AG09319 (cell line): Measurements from ENCODE around the gene TRA2A.

Experiments
- DNase-seq: peaks from one replicate; pipeline ENCODE4 v3.0.0-alpha.2; 2010; ENCODE audit warnings: low read depth; ENCODE audit errors: extremely low read depth
- CTCF ChIP-seq: IDR thresholded peaks from 2 replicates; pipeline ENCODE4 v1.5.1; 2011; ENCODE audit warnings: low read depth, mild to moderate bottlenecking, inconsistent platforms, low read length, moderate library complexity

TRA2A gene

DNA sequence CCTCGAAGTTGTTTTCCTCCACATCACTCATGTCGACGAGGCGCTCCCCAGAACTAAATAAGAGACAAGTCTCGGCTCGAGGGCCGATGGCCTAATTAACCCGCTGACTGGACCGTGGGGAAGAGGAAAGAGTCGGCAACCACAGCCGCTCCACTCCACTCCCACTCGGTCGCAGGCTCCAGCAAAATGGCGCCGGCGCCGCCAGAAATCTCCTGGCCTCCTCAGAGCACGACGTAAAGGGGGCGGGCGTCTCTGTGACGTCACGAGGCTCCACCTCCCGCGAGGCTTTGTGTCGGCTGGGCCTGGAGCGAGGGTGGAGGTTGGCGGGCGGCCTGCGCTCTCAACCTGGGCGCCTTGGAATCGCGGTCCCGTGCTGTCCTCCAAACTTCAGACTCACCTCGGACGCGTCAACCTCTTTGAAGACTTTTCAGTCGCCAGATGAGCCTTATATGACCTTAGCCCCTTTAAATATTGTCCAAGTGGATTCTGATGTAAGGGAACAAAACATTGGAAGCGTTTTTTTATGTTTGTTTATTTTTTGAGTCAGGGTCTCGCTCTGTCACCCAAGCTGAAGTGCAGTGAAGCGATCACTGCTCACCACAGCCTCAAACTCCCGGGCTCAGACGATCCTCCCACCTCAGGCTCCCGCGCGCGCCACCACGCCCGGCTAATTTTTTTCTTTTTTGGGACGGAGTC, at the start of gene TRA2A:
TSS of gene TRA2A (minus strand) at position 188 of the 696 bp plus-strand sequence. CDS start at position 31, 157 bp downstream.
- TF ChIP-seq CTCF, result no peak
- DNase-seq, result peak; percentile 89

GRCh38 chr7:23570592-23571200, 38.9 kb upstream of the TRA2A start:
- peak; percentile 52 for DNase-seq
- TF ChIP-seq CTCF, result peak; percentile 91

GRCh38 chr7:23558303-23558702, 26.5 kb upstream of the TRA2A start:
- TF ChIP-seq CTCF, result no peak
- DNase-seq, result no peak

GRCh38 chr7:23547662-23548061, 15.9 kb upstream of the TRA2A start:
- no peak for TF ChIP-seq CTCF
- no peak for DNase-seq

- TF ChIP-seq CTCF, result peak; percentile 91
- peak; percentile 76 for DNase-seq
Observed at GRCh38 chr7:23546897-23547572, 15.3 kb upstream of the TRA2A start.

- TF ChIP-seq CTCF, result no peak
- DNase-seq, result no peak
Observed at GRCh38 chr7:23545493-23545892, 13.7 kb upstream of the TRA2A start.

GRCh38 chr7:23544913-23545354, 13.2 kb upstream of the TRA2A start:
- DNase-seq, result no peak
- TF ChIP-seq CTCF, result peak; percentile 47
